Astrocyte (in vitro differentiated cells and primary cell): ENCODE measurements around the gene HOXA11. TPM values are rescaled to one million over a fixed set of nuclear protein-coding genes. Genes with fewer than 3 reads are reported as not detected.

Source experiments
- DNase-seq: peaks from one replicate; pipeline ENCODE4 v3.0.0-alpha.2; 2010; ENCODE audit warnings: low read depth
- FAIRE-seq: peaks from 2 replicates; lab custom pipeline; 2011; peaks lifted over from hg19 to GRCh38; lab: Jason Lieb, UNC
- H2AFZ ChIP-seq: 2 replicates; pipeline ENCODE4 v1.6.0; 2012; ENCODE audit warnings: low read depth, low read length, inconsistent platforms
- H3K27ac ChIP-seq: 2 replicates; pipeline ENCODE4 v1.5.1; 2011; ENCODE audit warnings: low read depth, low read length, inconsistent platforms
- H3K27me3 ChIP-seq: 2 replicates; pipeline ENCODE4 v1.6.0; 2011; ENCODE audit warnings: low read length, inconsistent platforms; ENCODE audit not compliant: insufficient read depth
- H3K36me3 ChIP-seq: 2 replicates; pipeline ENCODE4 v1.5.1; 2011; ENCODE audit warnings: low read length, inconsistent platforms; ENCODE audit not compliant: insufficient read depth
- H3K4me1 ChIP-seq: 2 replicates; pipeline ENCODE4 v1.5.1; 2011; ENCODE audit warnings: low read length, inconsistent platforms; ENCODE audit not compliant: insufficient read depth
- H3K4me2 ChIP-seq: 2 replicates; pipeline ENCODE4 v1.6.0; 2012; ENCODE audit warnings: low read length, inconsistent platforms
- H3K4me3 ChIP-seq: 2 replicates; pipeline ENCODE4 v1.5.1; 2011; ENCODE audit warnings: low read depth, mild to moderate bottlenecking, low read length, inconsistent platforms; ENCODE audit not compliant: insufficient read depth
- H3K79me2 ChIP-seq: 2 replicates; pipeline ENCODE4 v1.6.0; 2012; ENCODE audit warnings: mild to moderate bottlenecking, low read length, inconsistent platforms; ENCODE audit not compliant: insufficient read depth
- H3K9ac ChIP-seq: 2 replicates; pipeline ENCODE4 v1.6.0; 2012; ENCODE audit warnings: mild to moderate bottlenecking, low read length, inconsistent platforms
- H3K9me3 ChIP-seq: 2 replicates; pipeline ENCODE4 v1.5.1; 2012; ENCODE audit warnings: low read depth, mild to moderate bottlenecking, low read length, inconsistent platforms; ENCODE audit not compliant: insufficient read depth
- H4K20me1 ChIP-seq: 2 replicates; pipeline ENCODE4 v1.6.0; 2012; ENCODE audit warnings: low read length, inconsistent platforms; ENCODE audit not compliant: insufficient read depth
- H3K27ac Mint-ChIP-seq: one replicate; pipeline ENCODE4 v1.8.0; 2021; ENCODE audit warnings: mild to moderate bottlenecking, mixed read lengths; ENCODE audit not compliant: unreplicated experiment
- H3K27me3 Mint-ChIP-seq: one replicate; pipeline ENCODE4 v1.8.0; 2021; ENCODE audit warnings: low read depth, mixed read lengths; ENCODE audit not compliant: unreplicated experiment
- H3K36me3 Mint-ChIP-seq: one replicate; pipeline ENCODE4 v1.8.0; 2021; ENCODE audit warnings: low read depth, mixed read lengths; ENCODE audit not compliant: unreplicated experiment
- H3K4me1 Mint-ChIP-seq: one replicate; pipeline ENCODE4 v1.8.0; 2021; ENCODE audit warnings: low read depth, mixed read lengths; ENCODE audit not compliant: unreplicated experiment
- H3K4me3 Mint-ChIP-seq: one replicate; pipeline ENCODE4 v1.8.0; 2021; ENCODE audit warnings: mild to moderate bottlenecking, moderate library complexity, mixed read lengths; ENCODE audit not compliant: unreplicated experiment
- H3K9me3 Mint-ChIP-seq: one replicate; pipeline ENCODE4 v1.8.0; 2021; ENCODE audit warnings: mild to moderate bottlenecking, mixed read lengths; ENCODE audit not compliant: unreplicated experiment
- CTCF ChIP-seq: IDR thresholded peaks from 2 replicates; pipeline ENCODE4 v1.5.1; 2011; ENCODE audit warnings: low read depth, mild to moderate bottlenecking, inconsistent platforms, low read length, moderate library complexity; ENCODE audit not compliant: insufficient read depth
- EZH2 ChIP-seq: IDR thresholded peaks from 2 replicates; pipeline ENCODE4 v1.6.1; 2012; ENCODE audit warnings: mild to moderate bottlenecking, low read length, inconsistent platforms; ENCODE audit not compliant: insufficient read depth
- total RNA-seq: library from RNA; stranded (reverse); gene quantifications from 2 replicates; pipeline ENCODE4 v1.2.1, GENCODE V29; 2021

HOXA11 gene
- total RNA-seq, 1 donor from 2014 or later, result not detected

GRCh38 chr7:27166531-27167505 lies 18.2 kb downstream of the HOXA11 start:
- Histone ChIP-seq H3K27me3 (peaks cover 97% of the 10 kb centered on the region), H4K20me1 (no peaks in the 10 kb centered on the region), H3K9ac (no peak overlapping the region), H3K36me3 (no peaks in the 10 kb centered on the region), H2AFZ (no peak overlapping the region), H3K4me3 (no peak overlapping the region), H3K27ac (no peak overlapping the region), H3K9me3 (peaks cover 9% of the 10 kb centered on the region), H3K79me2 (no peaks in the 10 kb centered on the region), H3K4me2 (no peak overlapping the region), H3K4me1 (no peaks in the 10 kb centered on the region)
- peaks cover 80% of the 10 kb centered on the region for H3K27me3 Mint-ChIP-seq
- peaks cover 31% of the 10 kb centered on the region for H3K9me3 Mint-ChIP-seq
- no peak for DNase-seq
- no peak overlapping the region for H3K27ac Mint-ChIP-seq
- H3K36me3 Mint-ChIP-seq, result no peaks in the 10 kb centered on the region
- no peak overlapping the region for H3K4me3 Mint-ChIP-seq
- H3K4me1 Mint-ChIP-seq, result no peaks in the 10 kb centered on the region
- TF ChIP-seq EZH2, result peak; percentile 77
- TF ChIP-seq CTCF, result no peak
- FAIRE-seq, result no peak

GRCh38 chr7:27165996-27166530 lies 19.0 kb downstream of the HOXA11 start:
- Histone ChIP-seq H4K20me1 (no peaks in the 10 kb centered on the region), H3K36me3 (no peaks in the 10 kb centered on the region), H3K27ac (no peak overlapping the region), H3K4me1 (no peaks in the 10 kb centered on the region), H3K27me3 (peaks cover 95% of the 10 kb centered on the region), H3K4me3 (no peak overlapping the region), H3K9me3 (peaks cover 9% of the 10 kb centered on the region), H3K79me2 (no peaks in the 10 kb centered on the region), H3K4me2 (no peak overlapping the region), H2AFZ (no peak overlapping the region), H3K9ac (no peak overlapping the region)
- peak overlapping the region; percentile 77 for H3K27ac Mint-ChIP-seq
- no peak for DNase-seq
- H3K36me3 Mint-ChIP-seq, result no peaks in the 10 kb centered on the region
- no peak overlapping the region for H3K4me3 Mint-ChIP-seq
- H3K4me1 Mint-ChIP-seq, result no peaks in the 10 kb centered on the region
- TF ChIP-seq EZH2 (no peak), CTCF (no peak)
- H3K27me3 Mint-ChIP-seq, result peaks cover 75% of the 10 kb centered on the region
- peaks cover 25% of the 10 kb centered on the region for H3K9me3 Mint-ChIP-seq
- no peak for FAIRE-seq
